ENCODE data around the gene CSNK2A1. TPM values are rescaled to one million over a fixed set of nuclear protein-coding genes. Genes with fewer than 3 reads are reported as not detected.
"Not testable (repeated sequence)": the region's sequence is repeated elsewhere in the genome, so short reads cannot be mapped to it uniquely, and the experiment has no call there.

CSNK2A1 gene
- total RNA-seq, 1 donor from 2014 or later, result 129 TPM

DNA sequence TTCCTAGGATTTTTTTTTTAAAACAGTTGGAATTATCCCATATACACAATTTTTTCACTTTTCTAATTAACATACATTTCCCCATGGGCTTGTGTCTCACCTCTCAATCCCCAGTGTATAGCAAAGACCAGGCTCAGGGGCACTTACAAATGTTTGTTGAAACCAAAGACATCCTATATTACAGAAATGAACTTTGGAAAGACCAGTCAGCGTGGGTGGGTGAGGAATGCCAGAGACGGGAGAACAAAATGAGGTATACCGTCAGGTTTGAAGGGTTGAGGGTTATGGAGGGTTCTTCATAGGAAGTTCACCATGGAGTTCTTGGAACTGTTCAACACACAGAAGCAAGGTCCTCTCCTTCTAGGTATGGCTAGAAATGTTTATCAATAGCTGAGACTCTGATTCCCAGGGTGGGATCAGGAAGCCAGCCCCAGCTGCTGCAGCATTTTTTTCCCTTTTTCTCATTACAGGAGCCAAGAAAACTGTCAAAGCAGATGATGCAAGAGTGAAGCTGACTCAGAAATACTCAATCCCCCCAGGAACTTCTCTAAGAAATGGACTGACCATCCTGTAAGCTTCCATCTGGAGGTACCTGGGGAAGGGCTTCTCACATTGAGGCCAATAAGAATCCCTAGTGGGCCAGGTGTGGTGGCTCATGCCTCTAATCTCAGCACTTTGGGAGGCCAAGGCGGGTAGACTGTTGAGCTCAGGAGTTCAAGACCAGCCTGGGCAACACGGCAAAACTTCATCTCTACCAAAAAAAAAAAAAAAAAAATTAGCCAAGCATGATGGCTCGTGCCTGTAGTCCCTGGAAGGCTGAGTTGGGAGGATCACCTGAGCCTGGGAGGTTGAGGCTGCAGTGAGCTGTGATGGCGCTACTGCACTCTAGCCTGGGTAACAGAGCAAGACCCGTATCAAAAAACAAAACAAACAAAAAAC is 65.3 kb downstream of the CSNK2A1 start:
- H3K27ac Mint-ChIP-seq (ENCODE audit: unreplicated experiment), result peak overlapping the region; percentile 69
- TF ChIP-seq, protein P1, sequence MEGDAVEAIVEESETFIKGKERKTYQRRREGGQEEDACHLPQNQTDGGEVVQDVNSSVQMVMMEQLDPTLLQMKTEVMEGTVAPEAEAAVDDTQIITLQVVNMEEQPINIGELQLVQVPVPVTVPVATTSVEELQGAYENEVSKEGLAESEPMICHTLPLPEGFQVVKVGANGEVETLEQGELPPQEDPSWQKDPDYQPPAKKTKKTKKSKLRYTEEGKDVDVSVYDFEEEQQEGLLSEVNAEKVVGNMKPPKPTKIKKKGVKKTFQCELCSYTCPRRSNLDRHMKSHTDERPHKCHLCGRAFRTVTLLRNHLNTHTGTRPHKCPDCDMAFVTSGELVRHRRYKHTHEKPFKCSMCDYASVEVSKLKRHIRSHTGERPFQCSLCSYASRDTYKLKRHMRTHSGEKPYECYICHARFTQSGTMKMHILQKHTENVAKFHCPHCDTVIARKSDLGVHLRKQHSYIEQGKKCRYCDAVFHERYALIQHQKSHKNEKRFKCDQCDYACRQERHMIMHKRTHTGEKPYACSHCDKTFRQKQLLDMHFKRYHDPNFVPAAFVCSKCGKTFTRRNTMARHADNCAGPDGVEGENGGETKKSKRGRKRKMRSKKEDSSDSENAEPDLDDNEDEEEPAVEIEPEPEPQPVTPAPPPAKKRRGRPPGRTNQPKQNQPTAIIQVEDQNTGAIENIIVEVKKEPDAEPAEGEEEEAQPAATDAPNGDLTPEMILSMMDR (IDR thresholded peaks at IDR 0.05), result no peak
- H3K4me3 Mint-ChIP-seq (ENCODE audit: unreplicated experiment), result no peak overlapping the region
- DNase-seq (ENCODE audit: extremely low spot score, unreplicated experiment), result no peak
- H3K27me3 Mint-ChIP-seq (ENCODE audit: unreplicated experiment), result no peaks in the 10 kb centered on the region
- peaks cover 17% of the 10 kb centered on the region for H3K4me1 Mint-ChIP-seq (ENCODE audit: unreplicated experiment)
- H3K36me3 Mint-ChIP-seq (ENCODE audit: unreplicated experiment), result peaks cover 28% of the 10 kb centered on the region
- H3K9me3 Mint-ChIP-seq (ENCODE audit: unreplicated experiment), result no peaks in the 10 kb centered on the region

DNA sequence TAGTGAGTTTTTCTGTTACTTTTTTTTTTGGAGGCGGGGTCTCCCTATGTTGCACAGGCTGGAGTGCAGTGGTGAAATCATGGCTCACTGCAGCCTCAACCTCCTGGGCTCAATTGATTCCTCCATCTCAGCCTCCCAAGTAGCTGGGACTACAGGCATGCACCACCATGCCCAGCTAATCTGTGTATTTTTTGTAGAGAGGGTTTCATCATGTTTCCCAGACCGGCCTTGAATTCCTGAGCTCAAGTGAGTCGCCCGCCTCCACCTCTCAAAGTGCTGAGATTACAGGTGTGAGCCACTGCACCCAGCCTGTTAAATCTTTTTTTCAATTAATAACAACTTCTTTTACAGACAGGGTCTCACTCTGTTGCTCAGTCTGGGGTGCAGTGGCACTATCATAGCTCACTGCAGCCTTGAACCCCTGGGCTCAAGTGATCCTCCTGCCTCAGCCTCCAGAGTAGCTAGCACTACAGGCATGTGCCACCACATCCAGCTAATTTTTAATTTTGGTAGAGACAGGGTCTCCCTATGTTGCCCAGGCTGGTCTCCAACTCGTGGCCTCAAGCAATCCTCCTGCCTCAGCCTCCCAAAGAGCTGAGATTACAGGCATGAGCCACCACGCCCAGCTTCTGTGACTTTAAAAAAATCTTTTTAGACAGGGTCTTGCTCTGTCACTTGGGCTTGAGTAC is 66.9 kb downstream of the CSNK2A1 start:
- H3K27me3 Mint-ChIP-seq (ENCODE audit: unreplicated experiment); H3K27ac Mint-ChIP-seq (ENCODE audit: unreplicated experiment); H3K4me3 Mint-ChIP-seq (ENCODE audit: unreplicated experiment); H3K9me3 Mint-ChIP-seq (ENCODE audit: unreplicated experiment); DNase-seq (ENCODE audit: extremely low spot score, unreplicated experiment): not testable (repeated sequence)
- Mint-ChIP-seq H3K36me3 (ENCODE audit: unreplicated experiment) (peaks cover 18% of the 10 kb centered on the region), H3K4me1 (ENCODE audit: unreplicated experiment) (peaks cover 17% of the 10 kb centered on the region)

DNA sequence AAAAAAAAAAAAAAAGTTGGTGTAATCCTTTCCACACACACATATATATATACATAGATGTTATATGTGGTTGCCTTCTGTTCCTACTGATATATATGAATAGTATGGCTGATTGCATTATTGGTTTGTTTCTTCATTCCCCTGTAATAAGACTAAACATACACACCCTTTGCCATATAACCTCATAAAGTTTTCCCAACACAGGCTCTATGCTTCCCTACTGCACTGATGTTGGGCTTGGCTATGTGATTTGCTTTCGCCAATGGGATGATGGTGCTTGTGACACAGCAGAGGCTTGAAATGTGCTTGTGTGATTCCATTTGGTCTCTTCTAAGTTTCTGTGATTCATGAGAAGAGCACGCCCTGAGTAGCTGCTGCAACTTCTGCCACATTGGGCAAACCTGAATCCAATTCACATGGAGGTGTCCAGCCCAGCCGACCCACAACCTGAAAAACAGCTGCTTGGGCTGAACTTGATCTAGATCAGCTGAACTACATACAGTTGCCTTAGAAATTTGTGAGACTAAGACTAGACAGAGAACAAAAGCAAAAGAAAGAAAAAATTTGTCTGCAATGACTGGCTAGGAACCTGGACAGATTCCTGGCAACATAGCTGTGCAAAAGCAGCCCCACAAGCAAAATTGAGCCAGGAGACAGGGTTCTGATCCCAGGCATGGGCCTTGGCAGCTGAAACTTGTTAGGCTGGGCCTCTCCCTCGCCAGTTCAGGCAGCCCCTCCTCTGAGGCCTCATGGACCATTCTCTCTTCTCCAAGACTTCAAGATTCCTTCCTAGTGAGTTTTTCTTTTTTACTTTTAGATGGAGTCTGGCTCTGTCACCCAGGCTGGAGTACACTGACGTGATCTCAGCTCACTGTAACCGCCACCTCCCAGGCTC is 67.9 kb downstream of the CSNK2A1 start:
- Mint-ChIP-seq H3K9me3 (ENCODE audit: unreplicated experiment) (no peaks in the 10 kb centered on the region), H3K27ac (ENCODE audit: unreplicated experiment) (no peak overlapping the region), H3K36me3 (ENCODE audit: unreplicated experiment) (peaks cover 18% of the 10 kb centered on the region), H3K27me3 (ENCODE audit: unreplicated experiment) (no peaks in the 10 kb centered on the region), H3K4me3 (ENCODE audit: unreplicated experiment) (no peak overlapping the region), H3K4me1 (ENCODE audit: unreplicated experiment) (peaks cover 17% of the 10 kb centered on the region)
- TF ChIP-seq, protein P1 (IDR thresholded peaks at IDR 0.05), result no peak
- DNase-seq (ENCODE audit: extremely low spot score, unreplicated experiment), result no peak

DNA sequence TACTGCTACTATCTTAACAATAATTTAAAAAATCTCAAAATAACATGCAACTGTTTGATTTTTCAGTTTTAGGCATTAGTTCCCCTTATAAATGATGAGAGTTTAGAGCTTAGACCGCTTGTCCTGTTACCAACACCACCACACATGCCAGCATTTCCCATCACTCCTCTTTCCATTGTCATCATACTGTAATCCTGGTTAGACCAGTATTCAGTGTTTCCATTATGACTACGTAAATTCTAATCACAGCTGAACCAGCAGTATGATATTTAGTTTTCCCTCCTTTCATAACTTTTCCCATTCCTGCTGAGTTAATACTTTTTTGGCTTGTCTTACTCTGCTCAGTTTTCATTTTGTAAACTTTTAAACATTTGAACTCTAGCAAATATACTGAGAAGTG is 69.0 kb downstream of the CSNK2A1 start:
- Mint-ChIP-seq H3K9me3 (ENCODE audit: unreplicated experiment) (no peaks in the 10 kb centered on the region), H3K4me3 (ENCODE audit: unreplicated experiment) (no peak overlapping the region), H3K36me3 (ENCODE audit: unreplicated experiment) (peaks cover 18% of the 10 kb centered on the region), H3K27ac (ENCODE audit: unreplicated experiment) (no peak overlapping the region), H3K4me1 (ENCODE audit: unreplicated experiment) (peaks cover 12% of the 10 kb centered on the region), H3K27me3 (ENCODE audit: unreplicated experiment) (peaks cover 2% of the 10 kb centered on the region)
- TF ChIP-seq, protein P1 (IDR thresholded peaks at IDR 0.05), result no peak
- no peak for DNase-seq (ENCODE audit: extremely low spot score, unreplicated experiment)

DNA sequence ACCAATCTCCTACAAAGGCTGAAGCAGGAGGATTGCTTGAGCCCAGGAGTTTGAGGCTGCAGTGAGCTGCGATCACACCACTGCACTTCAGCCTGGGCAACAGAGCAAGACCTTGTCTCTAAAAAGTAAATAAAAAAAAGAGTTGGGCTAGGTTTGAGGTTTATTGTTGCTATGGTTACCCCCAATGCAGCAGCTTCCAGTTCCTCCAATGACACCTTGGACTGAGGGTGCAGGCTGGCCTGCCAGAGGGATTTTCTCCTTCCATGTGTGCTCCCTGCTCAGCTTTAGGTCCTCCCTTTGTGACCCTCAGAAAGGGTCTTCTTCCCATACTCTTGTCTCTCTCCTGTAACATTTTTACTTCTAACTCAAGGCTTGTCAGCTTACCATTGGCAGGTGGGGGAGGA is 70.7 kb downstream of the CSNK2A1 start:
- Mint-ChIP-seq H3K36me3 (ENCODE audit: unreplicated experiment) (peaks cover 15% of the 10 kb centered on the region), H3K9me3 (ENCODE audit: unreplicated experiment) (no peaks in the 10 kb centered on the region), H3K4me3 (ENCODE audit: unreplicated experiment) (no peak overlapping the region), H3K4me1 (ENCODE audit: unreplicated experiment) (peaks cover under 1% of the 10 kb centered on the region), H3K27me3 (ENCODE audit: unreplicated experiment) (peaks cover 17% of the 10 kb centered on the region), H3K27ac (ENCODE audit: unreplicated experiment) (no peak overlapping the region)
- TF ChIP-seq, protein P1 (IDR thresholded peaks at IDR 0.05), result no peak
- DNase-seq (ENCODE audit: extremely low spot score, unreplicated experiment), result no peak
